GM23248 (cell line): ENCODE data around the gene PRKCA.
"Not testable (repeated sequence)": the region's sequence is repeated elsewhere in the genome, so short reads cannot be mapped to it uniquely, and the experiment has no call there.

ENCODE experiments used
- EZH2 ChIP-seq: fragments of 200-600 bp; sonication (generic); IDR thresholded peaks from 2 replicates; pipeline ENCODE4 v1.6.1; 2018; ENCODE audit warnings: antibody characterized with exemption, mild to moderate bottlenecking; ENCODE audit not compliant: insufficient read depth, poor library complexity, severe bottlenecking
- EZH2phosphoT487 ChIP-seq: fragments of 200-600 bp; sonication (generic); IDR thresholded peaks from 2 replicates; pipeline ENCODE4 v1.6.1; 2018; ENCODE audit warnings: antibody characterized with exemption, moderate library complexity, mild to moderate bottlenecking, low read depth; ENCODE audit not compliant: insufficient read depth

DNA sequence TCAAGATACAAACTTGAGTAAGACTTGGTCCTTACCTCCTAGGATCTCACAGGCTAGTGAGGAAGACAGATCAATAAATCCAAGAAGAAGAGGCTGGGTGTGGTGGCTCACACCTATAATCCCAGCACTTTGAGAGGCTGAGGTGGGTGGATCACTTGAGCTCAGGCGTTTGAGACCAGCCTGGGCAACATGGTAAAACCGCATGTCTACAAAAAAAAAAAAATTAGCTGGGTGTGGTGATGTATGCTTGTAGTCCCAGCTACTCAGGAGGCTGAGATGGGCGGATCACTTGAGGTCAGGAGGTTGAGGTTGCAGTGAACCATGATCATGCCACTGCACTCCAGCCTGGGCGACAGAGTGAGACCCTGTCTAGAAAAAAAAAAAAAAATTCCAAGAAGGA lies 423.0 kb downstream of the PRKCA start:
- not testable (repeated sequence) for TF ChIP-seq EZH2, EZH2phosphoT487
